Liver (tissue), 9 donors: ENCODE data around the gene SEMA4D. TPM values are rescaled to one million over a fixed set of nuclear protein-coding genes. Genes with fewer than 3 reads are reported as not detected.

Experiments used
- DNase-seq: peaks from one replicate; pipeline ENCODE4 v3.0.0-alpha.2; 2017; ENCODE audit warnings: low spot score
- H3K27ac ChIP-seq, 2 donors: one replicate each; pipeline ENCODE4 v1.7.0; 2013; ENCODE audit warnings: inconsistent platforms in 2 of 2, low read length in 2 of 2, control low read depth in 1 of 2, low read depth in 1 of 2, mild to moderate bottlenecking in 1 of 2
- H3K27me3 ChIP-seq, 4 donors: one replicate each; pipeline versions ENCODE4 v1.6.1 to v1.7.0; 2013; ENCODE audit warnings: low read length in 3 of 4, inconsistent platforms in 1 of 4, mild to moderate bottlenecking in 1 of 4, moderate library complexity in 1 of 4; ENCODE audit not compliant: control insufficient read depth in 4 of 4, insufficient read depth in 4 of 4
- H3K36me3 ChIP-seq, 4 donors: one replicate each; pipeline versions ENCODE4 v1.6.1 to v1.7.0; 2013; ENCODE audit warnings: low read length in 3 of 4, mild to moderate bottlenecking in 3 of 4, low read depth in 1 of 4, moderate library complexity in 1 of 4; ENCODE audit not compliant: control insufficient read depth in 4 of 4, insufficient read depth in 3 of 4
- H3K4me1 ChIP-seq, 4 donors: one replicate each; pipeline versions ENCODE4 v1.6.1 to v1.7.0; 2013; ENCODE audit warnings: low read length in 3 of 4, mild to moderate bottlenecking in 3 of 4, moderate library complexity in 1 of 4; ENCODE audit not compliant: control insufficient read depth in 4 of 4, insufficient read depth in 4 of 4
- H3K4me3 ChIP-seq, 3 donors: one replicate each; pipeline versions ENCODE4 v1.6.1 to v1.7.0; 2013; ENCODE audit warnings: low read length in 3 of 3, control low read depth in 1 of 3, low read depth in 1 of 3, mild to moderate bottlenecking in 1 of 3
- H3K9ac ChIP-seq, 2 donors: one replicate each; pipeline ENCODE4 v1.7.0; 2013; ENCODE audit warnings: low read length in 2 of 2, mild to moderate bottlenecking in 2 of 2, moderate library complexity in 2 of 2, control low read depth in 1 of 2, low read depth in 1 of 2
- H3K9me3 ChIP-seq, 4 donors: one replicate each; pipeline versions ENCODE4 v1.6.1 to v1.7.0; 2013; ENCODE audit warnings: low read length in 3 of 4; ENCODE audit not compliant: control insufficient read depth in 4 of 4
- ATF3 ChIP-seq: IDR thresholded peaks from 2 replicates; pipeline ENCODE4 v1.6.1; 2016; ENCODE audit warnings: antibody characterized with exemption
- CTCF ChIP-seq: fragments of 150-350 bp; IDR thresholded peaks from 2 replicates; pipeline ENCODE4 v1.5.1; 2017; ENCODE audit warnings: improper control_type of control experiment, low read depth, low read length; ENCODE audit not compliant: missing input control
- EGR1 ChIP-seq, 2 donors: IDR thresholded peaks; 2 replicates each; pipeline ENCODE4 v1.6.1; 2016 to 2018; ENCODE audit warnings: antibody characterized with exemption in 2 of 2, low read depth in 2 of 2
- FOXA1 ChIP-seq: IDR thresholded peaks from 2 replicates; pipeline ENCODE4 v1.6.1; 2016; ENCODE audit warnings: antibody characterized with exemption
- GABPA ChIP-seq, 2 donors: IDR thresholded peaks in 1 of 2; conservative IDR thresholded peaks in 1 of 2; 2 replicates each; pipeline ENCODE4 v1.6.1; 2016; ENCODE audit warnings: antibody characterized with exemption in 2 of 2, mild to moderate bottlenecking in 1 of 2, moderate library complexity in 1 of 2
- HNF4A ChIP-seq, 2 donors: conservative IDR thresholded peaks; 2 replicates each; pipeline ENCODE4 v1.6.1; 2016; ENCODE audit warnings: antibody characterized with exemption in 2 of 2, mild to moderate bottlenecking in 2 of 2
- HNF4G ChIP-seq: IDR thresholded peaks from 2 replicates; pipeline ENCODE4 v1.6.1; 2016; ENCODE audit warnings: antibody characterized with exemption
- NR2F2 ChIP-seq: IDR thresholded peaks from 2 replicates; pipeline ENCODE4 v1.6.1; 2016; ENCODE audit warnings: antibody characterized with exemption
- RAD21 ChIP-seq, 2 donors: IDR thresholded peaks; 2 replicates each; pipeline ENCODE4 v1.6.1; 2016; ENCODE audit warnings: antibody characterized with exemption in 2 of 2, mild to moderate bottlenecking in 2 of 2
- REST ChIP-seq: IDR thresholded peaks from 2 replicates; pipeline ENCODE4 v1.6.1; 2016; ENCODE audit warnings: antibody characterized with exemption, mild to moderate bottlenecking
- SP1 ChIP-seq: IDR thresholded peaks from 2 replicates; pipeline ENCODE4 v1.6.1; 2018; ENCODE audit warnings: antibody characterized with exemption, mild to moderate bottlenecking
- TAF1 ChIP-seq: conservative IDR thresholded peaks from 2 replicates; pipeline ENCODE4 v1.6.1; 2016; ENCODE audit warnings: antibody characterized with exemption, mild to moderate bottlenecking
- YY1 ChIP-seq: IDR thresholded peaks from 2 replicates; pipeline ENCODE4 v1.6.1; 2016; ENCODE audit warnings: antibody characterized with exemption, mild to moderate bottlenecking
- ZBTB33 ChIP-seq: IDR thresholded peaks from 2 replicates; pipeline ENCODE4 v1.6.1; 2016; ENCODE audit warnings: antibody characterized with exemption
- WGBS: extraction: QIAGEN DNeasy Blood & Tissue Kit; methylation state at CpG from one replicate; pipeline ENCODE4 v1.1.7; 2013; 5-methylcytosine and 5-hydroxymethylcytosine counted together
- polyA plus RNA-seq, 2 donors: library from polyadenylated mRNA; stranded (reverse) in 1 of 2; unstranded in 1 of 2; fragments of 200-250 nt in 1 of 2; fragments of >200 nt in 1 of 2; fragmentation: Nextera tagmentation in 1 of 2; extraction: Ambion mirVana in 1 of 2; gene quantifications; one replicate each; pipeline versions ENCODE4 v1.2.1 to v1.2.3, GENCODE V29; 2013 to 2015
- total RNA-seq, 2 donors: library from RNA; depleted of rRNA; stranded (reverse); fragments of >200 nt; gene quantifications; one replicate each; pipeline ENCODE4 v1.2.3, GENCODE V29; 2014
- TF ChIP-seq, protein P1 (sequence below): IDR thresholded peaks from 2 replicates; pipeline ENCODE4 v1.6.1; 2016; ENCODE audit warnings: antibody characterized with exemption
- donor health status: healthy.
- donor health status: healthy.
- donor health status: healthy.
- donor health status: healthy.
- donor health status: healthy.

Gene SEMA4D
- total and polyA plus RNA-seq, 4 donors: 1.4 to 12.0 (median 4.1) TPM

DNA sequence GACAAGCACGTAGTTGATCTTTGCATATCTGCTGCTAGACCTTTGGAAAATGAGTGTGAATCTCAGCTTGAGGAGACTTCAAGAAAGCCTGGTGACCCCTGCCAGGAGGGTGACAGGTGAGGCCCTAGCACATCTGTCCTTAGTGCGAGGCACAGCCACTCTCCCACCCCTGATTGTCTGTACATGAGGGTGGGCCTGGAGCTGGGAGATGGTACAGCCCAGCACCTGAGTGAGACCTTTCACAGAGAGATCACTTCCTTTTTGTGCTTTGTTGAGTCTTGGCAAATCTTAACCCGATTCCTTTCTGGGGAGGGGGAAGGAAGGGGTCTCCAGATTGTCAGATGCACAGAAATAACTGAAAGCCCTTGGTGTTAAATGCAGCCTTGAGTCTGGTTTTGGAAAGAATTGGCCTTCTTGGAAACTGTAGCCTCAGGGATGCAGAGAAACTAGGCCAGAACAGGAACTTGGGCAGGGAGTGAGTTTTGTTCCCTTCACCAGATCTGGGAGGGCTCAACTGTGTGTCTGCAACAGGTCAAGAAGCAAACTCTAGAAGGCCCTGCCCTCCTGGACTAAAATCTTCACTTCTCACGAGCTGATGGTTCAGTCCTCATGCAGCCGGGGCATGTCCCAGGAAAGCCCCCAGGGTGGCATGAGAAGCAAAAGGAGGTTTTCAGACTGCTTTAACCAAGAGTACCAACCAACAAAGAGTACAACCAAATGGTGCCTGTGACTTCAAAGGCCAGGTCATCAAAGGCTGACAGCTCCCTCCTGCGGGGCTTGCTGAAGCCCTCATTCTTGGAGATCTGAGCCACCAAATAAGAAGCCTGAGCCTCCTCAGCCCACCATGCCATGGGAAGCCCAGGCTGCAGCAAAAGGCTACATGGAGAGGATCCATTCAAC, 20.8 kb upstream of the SEMA4D start:
- no peaks in the 10 kb centered on the region for H3K27me3 ChIP-seq
- 94% methylated on average over 6 of the region's 6 CpGs for WGBS
- peaks cover 0 to 3% (median 0%) of the 10 kb centered on the region in 4 donors for H3K4me1 ChIP-seq
- no peaks in the 10 kb centered on the region for H3K36me3 ChIP-seq
- DNase-seq: no peak
- H3K9ac ChIP-seq: no peak overlapping the region
- TF ChIP-seq ATF3 (no peak), CTCF (no peak), TAF1 (no peak), RAD21 (IDR thresholded peaks at IDR 0.05) (no peak), YY1 (no peak), FOXA1 (no peak), SP1 (no peak), HNF4G (no peak), GABPA (IDR thresholded peaks at IDR 0.05 in 1 of 2, conservative IDR thresholded peaks at IDR 0.05 in 1 of 2) (no peak), HNF4A (conservative IDR thresholded peaks at IDR 0.05) (no peak), EGR1 (IDR thresholded peaks at IDR 0.05; ENCODE audit: low read depth in 2 of 2) (no peak), REST (no peak), NR2F2 (no peak), ZBTB33 (no peak)
- TF ChIP-seq, protein P1, sequence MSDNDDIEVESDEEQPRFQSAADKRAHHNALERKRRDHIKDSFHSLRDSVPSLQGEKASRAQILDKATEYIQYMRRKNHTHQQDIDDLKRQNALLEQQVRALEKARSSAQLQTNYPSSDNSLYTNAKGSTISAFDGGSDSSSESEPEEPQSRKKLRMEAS: no peak
- H3K4me3 ChIP-seq: no peak overlapping the region
- no peak overlapping the region for H3K27ac ChIP-seq
- H3K9me3 ChIP-seq: no peaks in the 10 kb centered on the region
